ENCODE measurements around the gene OGA.

The OGA gene

GRCh38 chr10:101759309-101760247 lies 58.7 kb downstream of the OGA start:
- no peaks in the 10 kb centered on the region for H4K20me1 ChIP-seq (ENCODE audit: insufficient read depth, low read length)
- no peak overlapping the region for H3K27ac ChIP-seq (ENCODE audit: low read length)
- H3K4me3 ChIP-seq (ENCODE audit: low read length), result no peak overlapping the region
- H3F3A ChIP-seq (ENCODE audit: insufficient read depth, low read length), result no peaks in the 10 kb centered on the region
- no peak overlapping the region for H3K9ac ChIP-seq (ENCODE audit: low read length)
- H3K79me2 ChIP-seq (ENCODE audit: low read length), result no peaks in the 10 kb centered on the region
- no peak for TF ChIP-seq CTCF (IDR thresholded peaks at IDR 0.05; ENCODE audit: low read length)
- TF ChIP-seq EZH2phosphoT487 (IDR thresholded peaks at IDR 0.05; ENCODE audit: low read length), result no peak
- no peak for TF ChIP-seq EZH2 (optimal IDR thresholded peaks at IDR 0.05; ENCODE audit: low read depth, low read length)
- no peak overlapping the region for H2AFZ ChIP-seq (ENCODE audit: low read length)
- H3K36me3 ChIP-seq (replicated peaks; ENCODE audit: insufficient read depth, low read length), result no peaks in the 10 kb centered on the region
- H3K9me2 ChIP-seq (replicated peaks; ENCODE audit: insufficient read depth, low read length), result no peaks in the 10 kb centered on the region
- no peaks in the 10 kb centered on the region for H3K4me1 ChIP-seq (ENCODE audit: low read length)
- H3K27me3 ChIP-seq (replicated peaks; ENCODE audit: insufficient read depth, low read length), result no peaks in the 10 kb centered on the region; the same call in 1 of the 2 replicates
- H3K4me2 ChIP-seq (ENCODE audit: low read depth, low read length), result no peak overlapping the region
- no peak for DNase-seq
- no peaks in the 10 kb centered on the region for H3K9me3 ChIP-seq (replicated peaks; ENCODE audit: insufficient read depth, low read length)

GRCh38 chr10:101758858-101759257 lies 59.4 kb downstream of the OGA start:
- no peak overlapping the region for H3K4me2 ChIP-seq (ENCODE audit: low read depth, low read length)
- no peak overlapping the region for H2AFZ ChIP-seq (ENCODE audit: low read length)
- no peaks in the 10 kb centered on the region for H4K20me1 ChIP-seq (ENCODE audit: insufficient read depth, low read length)
- no peaks in the 10 kb centered on the region for H3K79me2 ChIP-seq (ENCODE audit: low read length)
- no peak for DNase-seq
- H3K9me2 ChIP-seq (replicated peaks; ENCODE audit: insufficient read depth, low read length), result no peaks in the 10 kb centered on the region
- no peaks in the 10 kb centered on the region for H3K4me1 ChIP-seq (ENCODE audit: low read length)
- no peaks in the 10 kb centered on the region for H3F3A ChIP-seq (ENCODE audit: insufficient read depth, low read length)
- H3K27me3 ChIP-seq (replicated peaks; ENCODE audit: insufficient read depth, low read length), result no peaks in the 10 kb centered on the region; the same call in 1 of the 2 replicates
- no peak overlapping the region for H3K27ac ChIP-seq (ENCODE audit: low read length)
- H3K36me3 ChIP-seq (replicated peaks; ENCODE audit: insufficient read depth, low read length), result no peaks in the 10 kb centered on the region
- H3K4me3 ChIP-seq (ENCODE audit: low read length), result no peak overlapping the region
- H3K9ac ChIP-seq (ENCODE audit: low read length), result no peak overlapping the region
- H3K9me3 ChIP-seq (replicated peaks; ENCODE audit: insufficient read depth, low read length), result no peaks in the 10 kb centered on the region
- TF ChIP-seq EZH2 (optimal IDR thresholded peaks at IDR 0.05; ENCODE audit: low read depth, low read length) (no peak), CTCF (IDR thresholded peaks at IDR 0.05; ENCODE audit: low read length) (no peak), EZH2phosphoT487 (IDR thresholded peaks at IDR 0.05; ENCODE audit: low read length) (no peak)

- no peak overlapping the region for H3K4me3 ChIP-seq (ENCODE audit: low read length)
- H3K79me2 ChIP-seq (ENCODE audit: low read length), result no peaks in the 10 kb centered on the region
- no peak for TF ChIP-seq CTCF (IDR thresholded peaks at IDR 0.05; ENCODE audit: low read length)
- TF ChIP-seq EZH2 (optimal IDR thresholded peaks at IDR 0.05; ENCODE audit: low read depth, low read length), result no peak
- H3F3A ChIP-seq (ENCODE audit: insufficient read depth, low read length), result no peaks in the 10 kb centered on the region
- H2AFZ ChIP-seq (ENCODE audit: low read length), result no peak overlapping the region
- no peaks in the 10 kb centered on the region for H3K4me1 ChIP-seq (ENCODE audit: low read length)
- no peaks in the 10 kb centered on the region for H3K36me3 ChIP-seq (replicated peaks; ENCODE audit: insufficient read depth, low read length)
- DNase-seq, result no peak
- H3K27me3 ChIP-seq (replicated peaks; ENCODE audit: insufficient read depth, low read length), result no peaks in the 10 kb centered on the region
- no peak overlapping the region for H3K4me2 ChIP-seq (ENCODE audit: low read depth, low read length)
- H3K9ac ChIP-seq (ENCODE audit: low read length), result no peak overlapping the region
- no peaks in the 10 kb centered on the region for H4K20me1 ChIP-seq (ENCODE audit: insufficient read depth, low read length)
- H3K27ac ChIP-seq (ENCODE audit: low read length), result no peak overlapping the region
- no peaks in the 10 kb centered on the region for H3K9me2 ChIP-seq (replicated peaks; ENCODE audit: insufficient read depth, low read length)
- H3K9me3 ChIP-seq (replicated peaks; ENCODE audit: insufficient read depth, low read length), result no peaks in the 10 kb centered on the region
These were observed 66.0 kb downstream of the OGA start for GRCh38 chr10:101752241-101752640.

Measured in MM.1S (cell line).